Measurements from ENCODE around the gene LCAT.
A peak's percentile ranks its signal among the peaks of the same experiment; 100 is the strongest.

Gene LCAT

GRCh38 chr16:67943619-67944504 is at the start of gene LCAT:
Gene LCAT, minus strand, starts transcription at chr16:67944120. Its CDS starts 19 bp downstream, at chr16:67944101.
- Histone ChIP-seq H3K4me1 (ENCODE audit: insufficient read depth, low read length) (peaks cover 14% of the 10 kb centered on the region), H3K27me3 (ENCODE audit: insufficient read depth, low read length) (no peaks in the 10 kb centered on the region), H3K4me3 (ENCODE audit: low read length) (no peak within 1 kb of the TSS), H3K9me3 (ENCODE audit: low read length) (no peaks in the 10 kb centered on the region), H3K36me3 (ENCODE audit: insufficient read depth, low read length) (peaks cover 27% of the 10 kb centered on the region), H2AFZ (ENCODE audit: low read depth, low read length) (no peak within 1 kb of the TSS)

- Histone ChIP-seq H3K4me1 (ENCODE audit: insufficient read depth, low read length) (peaks cover 3% of the 10 kb centered on the region), H3K9me3 (ENCODE audit: low read length) (no peaks in the 10 kb centered on the region), H3K4me3 (ENCODE audit: low read length) (no peak overlapping the region), H3K36me3 (ENCODE audit: insufficient read depth, low read length) (no peaks in the 10 kb centered on the region), H3K27me3 (ENCODE audit: insufficient read depth, low read length) (peaks cover 12% of the 10 kb centered on the region), H2AFZ (ENCODE audit: low read depth, low read length) (peak overlapping the region; percentile 82)
Observed at GRCh38 chr16:67993207-67994039, 49.5 kb upstream of the LCAT start.

DNA sequence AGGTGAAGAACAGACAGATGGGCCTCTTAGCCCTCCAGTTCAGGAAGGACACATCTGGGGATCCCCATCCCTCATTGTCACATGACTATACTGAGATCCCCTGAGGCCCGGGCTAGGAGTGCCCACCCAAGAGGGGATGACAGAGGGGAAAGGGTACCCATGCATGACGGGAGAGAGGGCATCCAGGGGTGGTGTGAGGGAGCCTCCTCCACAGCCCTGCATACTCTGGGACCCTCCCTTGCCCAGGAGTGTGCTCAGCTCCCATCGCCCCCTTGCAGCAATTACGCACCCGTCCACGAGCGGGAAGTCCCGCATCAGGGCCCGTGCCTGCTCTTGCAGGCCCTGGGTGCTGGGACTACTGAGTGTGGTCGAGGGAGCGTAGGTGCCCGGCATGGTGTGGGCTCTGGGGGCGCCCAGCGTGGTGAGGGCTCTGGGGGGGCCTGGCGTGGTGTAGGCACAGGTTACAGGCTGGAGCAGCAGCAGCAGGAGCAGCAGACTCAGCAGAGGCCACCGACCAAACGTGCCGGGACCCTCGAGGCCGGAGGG is 48.8 kb upstream of the LCAT start:
- Histone ChIP-seq H3K27me3 (ENCODE audit: insufficient read depth, low read length) (peaks cover 12% of the 10 kb centered on the region), H3K4me3 (ENCODE audit: low read length) (no peak overlapping the region), H2AFZ (ENCODE audit: low read depth, low read length) (peak overlapping the region; percentile 82), H3K36me3 (ENCODE audit: insufficient read depth, low read length) (no peaks in the 10 kb centered on the region), H3K9me3 (ENCODE audit: low read length) (no peaks in the 10 kb centered on the region), H3K4me1 (ENCODE audit: insufficient read depth, low read length) (peaks cover 3% of the 10 kb centered on the region)

DNA sequence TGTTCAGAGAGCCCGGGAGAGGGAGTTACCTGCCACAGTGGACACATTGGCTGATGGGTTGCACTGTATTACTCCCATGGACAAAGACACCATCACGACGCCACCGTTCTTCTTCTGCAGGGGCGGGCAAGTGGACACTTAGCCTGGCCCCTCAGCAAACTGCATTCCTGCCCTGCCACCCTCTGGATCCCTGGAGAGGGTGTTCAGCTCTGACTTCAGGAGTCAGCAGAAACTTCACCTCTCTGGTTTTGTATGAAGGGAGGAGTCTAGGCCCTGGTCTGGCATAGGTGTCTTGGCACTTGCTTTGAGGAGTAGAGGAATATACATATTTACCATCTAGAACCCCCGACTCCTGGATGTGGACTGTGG is 46.1 kb upstream of the LCAT start:
- peaks cover 3% of the 10 kb centered on the region for H3K4me1 ChIP-seq (ENCODE audit: insufficient read depth, low read length)
- H2AFZ ChIP-seq (ENCODE audit: low read depth, low read length) = no peak overlapping the region
- H3K9me3 ChIP-seq (ENCODE audit: low read length) = no peaks in the 10 kb centered on the region
- H3K4me3 ChIP-seq (ENCODE audit: low read length) = no peak overlapping the region
- peaks cover 12% of the 10 kb centered on the region for H3K27me3 ChIP-seq (ENCODE audit: insufficient read depth, low read length)
- no peaks in the 10 kb centered on the region for H3K36me3 ChIP-seq (ENCODE audit: insufficient read depth, low read length)

DNA sequence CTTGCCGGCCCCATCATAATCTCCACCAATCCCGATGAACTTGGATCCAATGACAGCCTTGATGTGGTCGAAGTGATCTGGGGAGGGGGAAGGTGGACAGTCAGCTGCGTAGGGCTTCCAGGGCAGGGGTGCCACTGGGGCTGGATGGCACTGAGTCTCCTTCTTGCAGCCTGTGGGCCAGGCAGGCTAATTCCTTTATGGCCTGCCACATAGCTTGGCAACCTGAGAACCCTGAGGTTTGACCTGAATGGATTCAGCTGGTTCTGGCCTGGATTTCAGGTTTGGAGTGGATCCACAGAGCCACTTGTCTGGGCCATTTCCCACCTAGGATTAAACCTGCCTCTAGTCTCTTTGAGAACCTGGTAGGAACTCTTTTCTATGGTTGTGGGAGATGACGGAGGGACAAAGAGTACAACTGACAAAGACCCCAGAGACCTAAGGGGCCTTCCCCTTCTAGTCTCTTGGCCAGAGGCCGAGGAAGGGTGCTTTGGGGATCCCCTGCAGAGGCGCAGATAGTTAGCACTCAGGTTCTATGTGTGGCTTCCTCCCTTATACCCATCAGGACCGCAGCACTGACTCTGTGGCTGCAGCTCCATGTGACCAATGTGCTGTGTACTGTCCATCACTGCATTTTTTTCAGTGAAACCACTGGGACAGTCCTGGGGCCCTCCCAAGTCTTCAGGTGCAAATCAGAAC is 45.5 kb upstream of the LCAT start:
- peaks cover 12% of the 10 kb centered on the region for H3K27me3 ChIP-seq (ENCODE audit: insufficient read depth, low read length)
- H3K9me3 ChIP-seq (ENCODE audit: low read length) = no peaks in the 10 kb centered on the region
- peaks cover 3% of the 10 kb centered on the region for H3K4me1 ChIP-seq (ENCODE audit: insufficient read depth, low read length)
- H3K36me3 ChIP-seq (ENCODE audit: insufficient read depth, low read length) = no peaks in the 10 kb centered on the region
- H2AFZ ChIP-seq (ENCODE audit: low read depth, low read length) = no peak overlapping the region
- H3K4me3 ChIP-seq (ENCODE audit: low read length) = no peak overlapping the region

DNA sequence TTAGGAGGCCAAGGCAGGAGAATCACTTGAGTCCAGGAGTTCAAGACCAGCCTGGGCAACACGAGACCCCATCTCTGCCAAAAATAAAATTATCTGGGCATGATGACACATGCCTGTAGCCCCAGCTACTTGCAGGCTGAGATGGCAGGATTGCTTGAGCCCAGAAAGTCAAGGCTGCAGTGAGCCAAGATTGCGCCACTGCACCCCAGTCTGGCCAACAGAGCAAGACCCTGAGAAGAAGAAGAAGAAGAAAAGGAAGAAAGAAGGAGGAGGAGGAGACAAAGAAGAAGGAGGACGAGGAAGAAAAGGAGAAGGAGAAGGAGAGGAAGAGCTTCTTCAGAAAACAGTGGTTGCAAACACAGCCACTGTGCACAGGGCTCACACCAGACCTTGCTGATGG is 44.8 kb upstream of the LCAT start:
- no peaks in the 10 kb centered on the region for H3K9me3 ChIP-seq (ENCODE audit: low read length)
- peaks cover 12% of the 10 kb centered on the region for H3K27me3 ChIP-seq (ENCODE audit: insufficient read depth, low read length)
- H3K4me1 ChIP-seq (ENCODE audit: insufficient read depth, low read length) = peaks cover 3% of the 10 kb centered on the region
- no peaks in the 10 kb centered on the region for H3K36me3 ChIP-seq (ENCODE audit: insufficient read depth, low read length)
- H2AFZ ChIP-seq (ENCODE audit: low read depth, low read length) = no peak overlapping the region
- H3K4me3 ChIP-seq (ENCODE audit: low read length) = no peak overlapping the region

- H3K4me3 ChIP-seq (ENCODE audit: low read length) = no peak overlapping the region
- H3K9me3 ChIP-seq (ENCODE audit: low read length) = no peaks in the 10 kb centered on the region
- no peak overlapping the region for H2AFZ ChIP-seq (ENCODE audit: low read depth, low read length)
- no peaks in the 10 kb centered on the region for H3K36me3 ChIP-seq (ENCODE audit: insufficient read depth, low read length)
- H3K27me3 ChIP-seq (ENCODE audit: insufficient read depth, low read length) = peaks cover 12% of the 10 kb centered on the region
- no peaks in the 10 kb centered on the region for H3K4me1 ChIP-seq (ENCODE audit: insufficient read depth, low read length)
Observed at GRCh38 chr16:67987460-67988160, 43.7 kb upstream of the LCAT start.

GRCh38 chr16:67986949-67987348 is 43.0 kb upstream of the LCAT start:
- no peaks in the 10 kb centered on the region for H3K4me1 ChIP-seq (ENCODE audit: insufficient read depth, low read length)
- no peak overlapping the region for H2AFZ ChIP-seq (ENCODE audit: low read depth, low read length)
- H3K36me3 ChIP-seq (ENCODE audit: insufficient read depth, low read length) = no peaks in the 10 kb centered on the region
- no peaks in the 10 kb centered on the region for H3K9me3 ChIP-seq (ENCODE audit: low read length)
- no peak overlapping the region for H3K4me3 ChIP-seq (ENCODE audit: low read length)
- H3K27me3 ChIP-seq (ENCODE audit: insufficient read depth, low read length) = peaks cover 12% of the 10 kb centered on the region

GRCh38 chr16:67982011-67982696 is 38.2 kb upstream of the LCAT start:
- H3K4me1 ChIP-seq (ENCODE audit: insufficient read depth, low read length) = no peaks in the 10 kb centered on the region
- no peak overlapping the region for H3K4me3 ChIP-seq (ENCODE audit: low read length)
- H3K9me3 ChIP-seq (ENCODE audit: low read length) = peaks cover 2% of the 10 kb centered on the region
- no peak overlapping the region for H2AFZ ChIP-seq (ENCODE audit: low read depth, low read length)
- no peaks in the 10 kb centered on the region for H3K36me3 ChIP-seq (ENCODE audit: insufficient read depth, low read length)
- peaks cover 2% of the 10 kb centered on the region for H3K27me3 ChIP-seq (ENCODE audit: insufficient read depth, low read length)

GRCh38 chr16:67979955-67980678 is 36.2 kb upstream of the LCAT start, which contains the start of gene DPEP3:
Gene DPEP3, minus strand, starts transcription at chr16:67980499. Its CDS starts 119 bp downstream, at chr16:67980380.
- no peak within 1 kb of the TSS for H3K4me3 ChIP-seq (ENCODE audit: low read length)
- H3K9me3 ChIP-seq (ENCODE audit: low read length) = peaks cover 2% of the 10 kb centered on the region
- H3K36me3 ChIP-seq (ENCODE audit: insufficient read depth, low read length) = no peaks in the 10 kb centered on the region
- no peaks in the 10 kb centered on the region for H3K4me1 ChIP-seq (ENCODE audit: insufficient read depth, low read length)
- no peak within 1 kb of the TSS for H2AFZ ChIP-seq (ENCODE audit: low read depth, low read length)
- peaks cover 5% of the 10 kb centered on the region for H3K27me3 ChIP-seq (ENCODE audit: insufficient read depth, low read length)

DNA sequence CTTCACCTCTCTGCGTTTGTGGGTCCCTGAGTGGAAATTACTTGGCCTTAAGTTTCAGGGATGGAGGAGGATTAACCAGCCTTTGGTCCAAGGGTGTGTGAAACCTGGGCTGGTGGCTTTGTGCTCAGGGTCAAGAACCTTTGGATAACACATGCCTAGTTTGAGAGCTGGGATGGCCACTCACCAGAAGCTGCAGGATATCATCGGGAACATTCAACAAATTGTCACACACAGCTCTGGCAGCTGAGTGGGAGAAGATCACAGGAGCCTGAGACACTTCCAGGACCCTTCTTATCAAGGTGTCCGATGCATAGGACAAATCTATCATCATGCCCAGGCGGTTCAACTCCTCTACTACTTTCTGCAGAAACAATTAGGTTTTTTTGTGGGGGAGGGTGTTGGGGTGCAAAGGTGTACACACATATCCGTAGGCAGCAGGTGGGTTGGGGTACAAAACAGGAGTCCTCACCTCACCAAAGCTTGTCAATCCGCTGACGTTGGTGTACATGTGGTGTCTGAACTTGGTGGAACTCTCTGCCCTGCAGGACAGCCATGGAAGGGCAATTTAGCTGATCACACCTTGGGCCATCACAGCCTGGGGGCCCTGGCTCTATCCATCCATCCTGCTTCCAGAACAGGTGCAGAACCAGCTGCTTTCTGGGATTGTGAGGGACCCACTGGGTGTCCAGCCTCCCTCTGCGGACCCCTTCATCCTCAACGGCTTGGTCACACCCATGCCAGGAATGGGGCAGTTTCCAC is 33.7 kb upstream of the LCAT start:
- Histone ChIP-seq H3K9me3 (ENCODE audit: low read length) (peaks cover 2% of the 10 kb centered on the region), H2AFZ (ENCODE audit: low read depth, low read length) (no peak overlapping the region), H3K27me3 (ENCODE audit: insufficient read depth, low read length) (peaks cover 5% of the 10 kb centered on the region), H3K4me3 (ENCODE audit: low read length) (no peak overlapping the region), H3K36me3 (ENCODE audit: insufficient read depth, low read length) (no peaks in the 10 kb centered on the region), H3K4me1 (ENCODE audit: insufficient read depth, low read length) (no peaks in the 10 kb centered on the region)

All from neuron (in vitro differentiated cells).